Fibroblast of the aortic adventitia (primary cell): ENCODE measurements around the gene PCDHA2. TPM values are rescaled to one million over a fixed set of nuclear protein-coding genes. Genes with fewer than 3 reads are reported as not detected.

Source experiments
- DNase-seq: peaks from one replicate; pipeline ENCODE4 v3.0.0-alpha.2; 2010; ENCODE audit warnings: low read depth
- H3K4me3 ChIP-seq: 2 replicates; pipeline ENCODE4 v1.5.1; 2011; ENCODE audit warnings: low read depth, mild to moderate bottlenecking, control low read depth, low read length, moderate library complexity
- total RNA-seq: library from RNA; depleted of rRNA; stranded (reverse); fragments of >200 nt; gene quantifications from 2 replicates; pipeline ENCODE4 v1.2.3, GENCODE V29; 2012; ENCODE audit warnings: low replicate concordance
- TF ChIP-seq, protein P1 (sequence below): IDR thresholded peaks from 2 replicates; pipeline ENCODE4 v1.5.1; 2011; ENCODE audit warnings: mild to moderate bottlenecking, low read length, control low read depth, inconsistent platforms; ENCODE audit not compliant: insufficient read depth

The PCDHA2 gene
- total RNA-seq, 1 donor = 0.09 TPM

DNA sequence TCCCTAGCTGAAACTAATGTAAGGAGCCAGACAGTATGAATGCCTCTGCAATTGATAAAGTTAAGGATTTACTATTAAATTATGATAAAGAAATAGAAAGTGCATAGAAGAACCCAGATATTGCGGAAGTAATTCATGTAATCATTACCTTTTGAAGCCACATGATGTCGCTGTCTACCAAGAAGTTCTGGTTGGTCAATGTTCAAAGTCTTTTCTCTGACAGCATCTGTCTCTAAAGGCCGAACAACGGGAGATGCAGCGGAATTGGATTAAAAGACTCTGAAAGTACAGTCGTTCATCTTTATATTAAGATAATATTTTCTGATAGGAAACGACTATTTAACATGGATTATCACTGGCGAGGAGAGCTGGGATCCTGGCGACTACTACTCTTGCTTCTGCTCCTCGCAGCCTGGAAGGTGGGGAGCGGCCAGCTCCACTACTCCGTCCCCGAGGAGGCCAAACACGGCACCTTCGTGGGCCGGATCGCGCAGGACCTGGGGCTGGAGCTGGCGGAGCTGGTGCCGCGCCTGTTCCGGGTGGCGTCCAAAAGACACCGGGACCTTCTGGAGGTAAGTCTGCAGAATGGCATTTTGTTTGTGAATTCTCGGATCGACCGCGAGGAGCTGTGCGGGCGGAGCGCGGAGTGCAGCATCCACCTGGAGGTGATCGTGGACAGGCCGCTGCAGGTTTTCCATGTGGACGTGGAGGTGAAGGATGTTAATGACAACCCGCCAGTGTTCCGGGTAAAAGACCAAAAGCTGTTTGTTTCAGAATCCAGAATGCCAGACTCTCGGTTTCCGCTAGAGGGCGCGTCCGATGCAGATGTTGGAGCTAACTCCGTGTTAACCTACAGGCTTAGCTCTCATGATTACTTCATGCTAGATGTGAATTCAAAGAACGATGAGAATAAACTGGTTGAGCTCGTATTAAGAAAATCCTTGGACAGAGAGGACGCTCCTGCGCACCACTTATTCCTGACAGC lies 46.6 kb downstream of the PCDHA2 start, which contains the start of gene PCDHA8:
Gene PCDHA8 (plus strand): TSS at position 210 of the 985 bp plus-strand sequence. CDS start 135 bp downstream, at position 345.
- TF ChIP-seq, protein P1, sequence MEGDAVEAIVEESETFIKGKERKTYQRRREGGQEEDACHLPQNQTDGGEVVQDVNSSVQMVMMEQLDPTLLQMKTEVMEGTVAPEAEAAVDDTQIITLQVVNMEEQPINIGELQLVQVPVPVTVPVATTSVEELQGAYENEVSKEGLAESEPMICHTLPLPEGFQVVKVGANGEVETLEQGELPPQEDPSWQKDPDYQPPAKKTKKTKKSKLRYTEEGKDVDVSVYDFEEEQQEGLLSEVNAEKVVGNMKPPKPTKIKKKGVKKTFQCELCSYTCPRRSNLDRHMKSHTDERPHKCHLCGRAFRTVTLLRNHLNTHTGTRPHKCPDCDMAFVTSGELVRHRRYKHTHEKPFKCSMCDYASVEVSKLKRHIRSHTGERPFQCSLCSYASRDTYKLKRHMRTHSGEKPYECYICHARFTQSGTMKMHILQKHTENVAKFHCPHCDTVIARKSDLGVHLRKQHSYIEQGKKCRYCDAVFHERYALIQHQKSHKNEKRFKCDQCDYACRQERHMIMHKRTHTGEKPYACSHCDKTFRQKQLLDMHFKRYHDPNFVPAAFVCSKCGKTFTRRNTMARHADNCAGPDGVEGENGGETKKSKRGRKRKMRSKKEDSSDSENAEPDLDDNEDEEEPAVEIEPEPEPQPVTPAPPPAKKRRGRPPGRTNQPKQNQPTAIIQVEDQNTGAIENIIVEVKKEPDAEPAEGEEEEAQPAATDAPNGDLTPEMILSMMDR = no peak

DNA sequence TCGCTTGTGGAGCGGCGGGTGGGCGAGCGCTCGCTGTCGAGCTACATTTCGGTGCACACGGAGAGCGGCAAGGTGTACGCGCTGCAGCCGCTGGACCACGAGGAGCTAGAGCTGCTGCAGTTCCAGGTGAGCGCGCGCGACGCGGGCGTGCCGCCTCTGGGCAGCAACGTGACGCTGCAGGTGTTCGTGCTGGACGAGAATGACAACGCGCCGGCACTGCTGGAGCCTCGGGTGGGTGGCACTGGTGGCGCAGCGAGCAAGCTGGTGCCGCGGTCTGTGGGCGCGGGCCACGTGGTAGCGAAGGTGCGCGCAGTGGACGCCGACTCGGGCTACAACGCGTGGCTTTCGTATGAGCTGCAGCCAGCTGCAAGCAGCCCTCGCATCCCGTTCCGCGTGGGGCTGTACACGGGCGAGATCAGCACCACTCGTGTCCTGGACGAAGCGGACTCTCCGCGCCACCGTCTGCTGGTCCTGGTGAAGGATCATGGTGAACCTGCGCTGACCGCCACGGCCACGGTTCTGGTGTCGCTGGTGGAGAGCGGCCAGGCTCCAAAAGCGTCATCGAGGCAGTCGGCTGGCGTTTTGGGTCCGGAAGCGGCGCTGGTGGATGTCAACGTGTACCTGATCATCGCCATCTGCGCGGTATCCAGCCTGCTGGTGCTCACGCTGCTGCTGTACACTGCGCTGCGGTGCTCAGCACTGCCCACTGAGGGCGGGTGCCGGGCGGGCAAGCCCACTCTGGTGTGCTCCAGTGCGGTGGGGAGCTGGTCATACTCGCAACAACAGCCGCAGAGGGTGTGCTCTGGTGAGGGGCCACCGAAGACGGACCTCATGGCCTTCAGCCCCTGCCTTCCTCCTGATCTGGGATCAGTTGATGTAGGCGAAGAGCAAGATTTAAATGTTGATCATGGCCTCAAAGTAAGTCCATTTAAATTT lies 48.4 kb downstream of the PCDHA2 start:
- TF ChIP-seq, protein P1 = no peak

More for the DNA sequence above, 46.6 kb downstream of the PCDHA2 start, which contains the start of gene PCDHA8:
- H3K4me3 ChIP-seq = no peak within 1 kb of the TSS
- no peak for DNase-seq

More for the DNA sequence above, 48.4 kb downstream of the PCDHA2 start:
- DNase-seq = no peak
- H3K4me3 ChIP-seq = no peak overlapping the region

Other genes with a start within 250 kb of the PCDHA2 start
- 0.74 and 4.7 TPM in 2 replicates for gene EIF4EBP3, start 247.2 kb upstream of the PCDHA2 start, total RNA-seq
- gene SRA1, start 237.4 kb upstream of the PCDHA2 start, total RNA-seq = 29.3 and 29.6 TPM in 2 replicates
- gene APBB3, start 230.3 kb upstream of the PCDHA2 start, total RNA-seq = 16.1 and 17.5 TPM in 2 replicates
- gene SLC35A4, start 230.0 kb upstream of the PCDHA2 start, total RNA-seq = 17.0 and 28.0 TPM in 2 replicates
- gene CD14, start 161.7 kb upstream of the PCDHA2 start, total RNA-seq = 0.36 and 4.4 TPM in 2 replicates
- 21.1 and 295 TPM in 2 replicates for gene TMCO6, start 155.4 kb upstream of the PCDHA2 start, total RNA-seq
- gene NDUFA2, start 147.2 kb upstream of the PCDHA2 start, total RNA-seq = 32.9 and 40.6 TPM in 2 replicates
- gene IK, start 147.0 kb upstream of the PCDHA2 start, total RNA-seq = 84.2 and 183 TPM in 2 replicates
- gene WDR55, start 129.9 kb upstream of the PCDHA2 start, total RNA-seq = 12.8 and 21.9 TPM in 2 replicates
- gene DND1, start 121.3 kb upstream of the PCDHA2 start, total RNA-seq = 0.18 TPM in 1 of 2 replicates, not detected in the other
- 52.2 and 62.9 TPM in 2 replicates for gene HARS1, start 103.5 kb upstream of the PCDHA2 start, total RNA-seq
- 22.7 and 39.0 TPM in 2 replicates for gene HARS2, start 103.4 kb upstream of the PCDHA2 start, total RNA-seq
- gene ZMAT2, start 94.4 kb upstream of the PCDHA2 start, total RNA-seq = 37.2 and 118 TPM in 2 replicates
- 0.09 TPM in 1 of 2 replicates, not detected in the other for gene PCDHA1, start 8.7 kb upstream of the PCDHA2 start, total RNA-seq
- 0.27 and 0.49 TPM in 2 replicates for gene PCDHA3, start 6.2 kb downstream of the PCDHA2 start, total RNA-seq
- 0.09 and 1.1 TPM in 2 replicates for gene PCDHA4, start 12.2 kb downstream of the PCDHA2 start, total RNA-seq
- 0.08 and 0.09 TPM in 2 replicates for gene PCDHA5, start 26.8 kb downstream of the PCDHA2 start, total RNA-seq
- 0.27 and 1.3 TPM in 2 replicates for gene PCDHA6, start 33.1 kb downstream of the PCDHA2 start, total RNA-seq
- 0.18 and 0.41 TPM in 2 replicates for gene PCDHA7, start 39.4 kb downstream of the PCDHA2 start, total RNA-seq
- gene PCDHA8, start 46.3 kb downstream of the PCDHA2 start, total RNA-seq = 0.09 and 0.25 TPM in 2 replicates
- gene PCDHA9, start 53.5 kb downstream of the PCDHA2 start, total RNA-seq = under 0.01 and 0.49 TPM in 2 replicates
- under 0.01 and 0.09 TPM in 2 replicates for gene PCDHA10, start 61.0 kb downstream of the PCDHA2 start, total RNA-seq
- gene PCDHA11, start 74.1 kb downstream of the PCDHA2 start, total RNA-seq = 0.08 and 0.09 TPM in 2 replicates
- gene PCDHA12, start 80.5 kb downstream of the PCDHA2 start, total RNA-seq = 0.09 and 0.33 TPM in 2 replicates
- gene PCDHA13, start 87.3 kb downstream of the PCDHA2 start, total RNA-seq = 0.08 TPM in 1 of 2 replicates, not detected in the other
- gene PCDHAC1, start 131.4 kb downstream of the PCDHA2 start, total RNA-seq = 0.16 TPM in 1 of 2 replicates, not detected in the other
- 0.57 TPM in 1 of 2 replicates, not detected in the other for gene PCDHAC2, start 171.6 kb downstream of the PCDHA2 start, total RNA-seq